GM12878 (cell line): ENCODE data around the gene KIF5C.

ENCODE experiments used
- JUND ChIP-seq: IDR thresholded peaks from 2 replicates; pipeline ENCODE4 v1.6.1; 2012; ENCODE audit warnings: low read depth, mild to moderate bottlenecking, low read length, improper control_type of control experiment, moderate library complexity
- POLR2A ChIP-seq: IDR thresholded peaks from 2 replicates; pipeline ENCODE4 v1.6.1; 2011; ENCODE audit warnings: low read depth, mild to moderate bottlenecking, low read length
- TAF1 ChIP-seq: IDR thresholded peaks from 2 replicates; pipeline ENCODE4 v1.6.1; 2011; ENCODE audit warnings: mild to moderate bottlenecking, low read depth, low read length, borderline replicate concordance
- TF ChIP-seq, protein P1 (sequence below), 3 experiments: IDR thresholded peaks in 2 of 3; conservative IDR thresholded peaks in 1 of 3; 2 replicates each; pipeline ENCODE4 v1.5.1; 2011; ENCODE audit warnings: low read depth in 3 of 3, low read length in 3 of 3, mild to moderate bottlenecking in 3 of 3, control low read depth in 2 of 3, moderate library complexity in 2 of 3, inconsistent platforms in 1 of 3, mixed read lengths in 1 of 3; ENCODE audit not compliant: control insufficient read depth in 2 of 3, insufficient read depth in 1 of 3; ENCODE audit errors: extremely low read depth in 1 of 3
- TF ChIP-seq, protein P2 (sequence below): fragments of 450-650 bp; IDR thresholded peaks from 2 replicates; pipeline ENCODE4 v1.6.1; 2017; ENCODE audit warnings: mild to moderate bottlenecking, low read depth, inconsistent platforms; ENCODE audit not compliant: poor library complexity, severe bottlenecking

DNA sequence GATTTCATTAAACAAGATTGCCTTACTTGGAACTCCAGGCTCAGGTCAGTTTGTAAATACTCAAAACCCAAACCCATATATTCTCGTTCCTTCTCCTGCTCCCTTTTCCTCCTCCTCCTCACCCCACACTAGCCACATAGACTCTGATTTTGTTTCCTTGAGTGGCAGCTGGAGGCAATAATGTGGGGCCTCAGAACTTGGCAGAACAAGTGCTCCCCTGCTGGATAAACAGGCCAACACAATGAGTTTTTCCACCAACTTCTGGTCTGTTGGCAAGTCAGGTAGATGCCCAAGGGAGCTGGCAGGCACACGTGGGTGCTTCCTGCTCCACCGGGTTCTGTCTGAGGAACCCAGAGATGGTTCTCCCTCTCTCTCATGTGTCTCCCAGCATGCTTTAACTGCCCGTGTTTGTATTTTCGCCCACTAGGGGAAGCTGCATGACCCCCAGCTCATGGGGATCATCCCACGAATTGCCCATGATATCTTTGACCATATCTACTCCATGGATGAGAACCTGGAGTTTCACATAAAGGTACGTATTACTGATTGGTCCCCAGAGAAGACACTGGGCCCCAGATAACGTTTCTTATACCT, 61.9 kb downstream of the KIF5C start:
- TF ChIP-seq JUND, result no peak
- no peak for TF ChIP-seq POLR2A
- no peak for TF ChIP-seq TAF1
- TF ChIP-seq, protein P1, sequence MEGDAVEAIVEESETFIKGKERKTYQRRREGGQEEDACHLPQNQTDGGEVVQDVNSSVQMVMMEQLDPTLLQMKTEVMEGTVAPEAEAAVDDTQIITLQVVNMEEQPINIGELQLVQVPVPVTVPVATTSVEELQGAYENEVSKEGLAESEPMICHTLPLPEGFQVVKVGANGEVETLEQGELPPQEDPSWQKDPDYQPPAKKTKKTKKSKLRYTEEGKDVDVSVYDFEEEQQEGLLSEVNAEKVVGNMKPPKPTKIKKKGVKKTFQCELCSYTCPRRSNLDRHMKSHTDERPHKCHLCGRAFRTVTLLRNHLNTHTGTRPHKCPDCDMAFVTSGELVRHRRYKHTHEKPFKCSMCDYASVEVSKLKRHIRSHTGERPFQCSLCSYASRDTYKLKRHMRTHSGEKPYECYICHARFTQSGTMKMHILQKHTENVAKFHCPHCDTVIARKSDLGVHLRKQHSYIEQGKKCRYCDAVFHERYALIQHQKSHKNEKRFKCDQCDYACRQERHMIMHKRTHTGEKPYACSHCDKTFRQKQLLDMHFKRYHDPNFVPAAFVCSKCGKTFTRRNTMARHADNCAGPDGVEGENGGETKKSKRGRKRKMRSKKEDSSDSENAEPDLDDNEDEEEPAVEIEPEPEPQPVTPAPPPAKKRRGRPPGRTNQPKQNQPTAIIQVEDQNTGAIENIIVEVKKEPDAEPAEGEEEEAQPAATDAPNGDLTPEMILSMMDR (IDR thresholded peaks at IDR 0.05 in 2 of 3, conservative IDR thresholded peaks at IDR 0.05 in 1 of 3; ENCODE audit: control insufficient read depth in 2 of 3, extremely low read depth in 1 of 3, insufficient read depth in 1 of 3, low read depth in 3 of 3, low read length in 3 of 3), result 0 out of 6 replicates have a peak, but pooled peaks of 2 of the 3 experiments have one; percentile 12 to 29
- TF ChIP-seq, protein P2, sequence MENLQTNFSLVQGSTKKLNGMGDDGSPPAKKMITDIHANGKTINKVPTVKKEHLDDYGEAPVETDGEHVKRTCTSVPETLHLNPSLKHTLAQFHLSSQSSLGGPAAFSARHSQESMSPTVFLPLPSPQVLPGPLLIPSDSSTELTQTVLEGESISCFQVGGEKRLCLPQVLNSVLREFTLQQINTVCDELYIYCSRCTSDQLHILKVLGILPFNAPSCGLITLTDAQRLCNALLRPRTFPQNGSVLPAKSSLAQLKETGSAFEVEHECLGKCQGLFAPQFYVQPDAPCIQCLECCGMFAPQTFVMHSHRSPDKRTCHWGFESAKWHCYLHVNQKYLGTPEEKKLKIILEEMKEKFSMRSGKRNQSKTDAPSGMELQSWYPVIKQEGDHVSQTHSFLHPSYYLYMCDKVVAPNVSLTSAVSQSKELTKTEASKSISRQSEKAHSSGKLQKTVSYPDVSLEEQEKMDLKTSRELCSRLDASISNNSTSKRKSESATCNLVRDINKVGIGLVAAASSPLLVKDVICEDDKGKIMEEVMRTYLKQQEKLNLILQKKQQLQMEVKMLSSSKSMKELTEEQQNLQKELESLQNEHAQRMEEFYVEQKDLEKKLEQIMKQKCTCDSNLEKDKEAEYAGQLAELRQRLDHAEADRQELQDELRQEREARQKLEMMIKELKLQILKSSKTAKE, result no peak
